Measurements from ENCODE around the gene SLC4A7. TPM values are rescaled to one million over a fixed set of nuclear protein-coding genes. Genes with fewer than 3 reads are reported as not detected.

SLC4A7 gene
- polyA plus RNA-seq, 1 donor (not counting 4 experiments of a cell fraction or from before 2014, with no cell fraction given): 28.5 TPM

DNA sequence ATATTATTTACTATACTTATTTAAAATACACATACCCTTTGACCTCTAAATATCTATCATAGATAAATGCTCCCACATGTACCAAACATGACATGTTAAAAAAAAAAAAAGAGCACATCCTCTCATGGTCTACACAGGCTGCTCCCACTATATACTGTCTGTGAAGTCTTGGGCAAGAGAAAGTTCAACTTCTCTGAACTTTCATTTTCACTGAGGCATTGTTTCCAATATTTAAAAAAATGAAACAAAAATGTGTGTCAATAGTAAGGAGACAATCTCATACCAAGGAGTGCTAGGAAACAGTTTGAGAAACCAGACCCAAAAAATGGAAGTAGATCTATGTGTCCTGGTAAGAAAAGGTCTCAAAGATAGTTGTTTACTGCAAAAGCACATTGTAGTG lies 29.3 kb downstream of the SLC4A7 start:
- H4K20me1 ChIP-seq (ENCODE audit: control insufficient read depth, extremely low read depth, insufficient read depth, low read length): no peaks in the 10 kb centered on the region
- no peaks in the 10 kb centered on the region for H3K4me1 ChIP-seq (ENCODE audit: control insufficient read depth, extremely low read depth, insufficient read depth, low read length)
- TF ChIP-seq, protein P1, sequence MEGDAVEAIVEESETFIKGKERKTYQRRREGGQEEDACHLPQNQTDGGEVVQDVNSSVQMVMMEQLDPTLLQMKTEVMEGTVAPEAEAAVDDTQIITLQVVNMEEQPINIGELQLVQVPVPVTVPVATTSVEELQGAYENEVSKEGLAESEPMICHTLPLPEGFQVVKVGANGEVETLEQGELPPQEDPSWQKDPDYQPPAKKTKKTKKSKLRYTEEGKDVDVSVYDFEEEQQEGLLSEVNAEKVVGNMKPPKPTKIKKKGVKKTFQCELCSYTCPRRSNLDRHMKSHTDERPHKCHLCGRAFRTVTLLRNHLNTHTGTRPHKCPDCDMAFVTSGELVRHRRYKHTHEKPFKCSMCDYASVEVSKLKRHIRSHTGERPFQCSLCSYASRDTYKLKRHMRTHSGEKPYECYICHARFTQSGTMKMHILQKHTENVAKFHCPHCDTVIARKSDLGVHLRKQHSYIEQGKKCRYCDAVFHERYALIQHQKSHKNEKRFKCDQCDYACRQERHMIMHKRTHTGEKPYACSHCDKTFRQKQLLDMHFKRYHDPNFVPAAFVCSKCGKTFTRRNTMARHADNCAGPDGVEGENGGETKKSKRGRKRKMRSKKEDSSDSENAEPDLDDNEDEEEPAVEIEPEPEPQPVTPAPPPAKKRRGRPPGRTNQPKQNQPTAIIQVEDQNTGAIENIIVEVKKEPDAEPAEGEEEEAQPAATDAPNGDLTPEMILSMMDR (optimal IDR thresholded peaks at IDR 0.05 in 1 of 3, IDR thresholded peaks at IDR 0.05 in 1 of 3, conservative IDR thresholded peaks at IDR 0.05 in 1 of 3; ENCODE audit: extremely low read depth in 1 of 3, insufficient read depth in 2 of 3, low read length in 3 of 3): no peak
- no peak for TF ChIP-seq EZH2 (IDR thresholded peaks at IDR 0.05; ENCODE audit: low read length)
- FAIRE-seq (no peak), DNase-seq (ENCODE audit: low read depth, low spot score) (no peak)
- dilution Hi-C loops (cut with MboI; ENCODE audit: extremely low pct_ligation_motif_present, low sequenced_read_pairs): no loop called here
- H3K27ac ChIP-seq (ENCODE audit: control insufficient read depth, insufficient read depth, low read length): no peak overlapping the region
- no peaks in the 10 kb centered on the region for H3K36me3 ChIP-seq (ENCODE audit: control insufficient read depth in 2 of 2, extremely low read depth in 1 of 2, insufficient read depth in 2 of 2, low read length in 2 of 2)
- H3K4me2 ChIP-seq (ENCODE audit: control insufficient read depth, extremely low read depth, insufficient read depth, low read depth, low read length): no peak overlapping the region
- peaks cover 57% of the 10 kb centered on the region for H3K79me2 ChIP-seq (ENCODE audit: control insufficient read depth, insufficient read depth, low read length)
- H3K4me3 ChIP-seq (ENCODE audit: control insufficient read depth in 2 of 3, extremely low read depth in 1 of 3, insufficient read depth in 2 of 3, low read depth in 1 of 3, low read length in 3 of 3): no peak overlapping the region
- H3K9me1 ChIP-seq (ENCODE audit: control insufficient read depth, extremely low read depth, insufficient read depth, low read length): no peaks in the 10 kb centered on the region
- no peaks in the 10 kb centered on the region for H3K27me3 ChIP-seq (ENCODE audit: control insufficient read depth, extremely low read depth, insufficient read depth, low read length)
- no peak overlapping the region for H3K9ac ChIP-seq (ENCODE audit: control insufficient read depth, extremely low read depth, insufficient read depth, low read length)
- H2AFZ ChIP-seq (ENCODE audit: control insufficient read depth, low read length): no peak overlapping the region
- H3K9me3 ChIP-seq (ENCODE audit: control insufficient read depth, low read depth, low read length): no peaks in the 10 kb centered on the region

DNA sequence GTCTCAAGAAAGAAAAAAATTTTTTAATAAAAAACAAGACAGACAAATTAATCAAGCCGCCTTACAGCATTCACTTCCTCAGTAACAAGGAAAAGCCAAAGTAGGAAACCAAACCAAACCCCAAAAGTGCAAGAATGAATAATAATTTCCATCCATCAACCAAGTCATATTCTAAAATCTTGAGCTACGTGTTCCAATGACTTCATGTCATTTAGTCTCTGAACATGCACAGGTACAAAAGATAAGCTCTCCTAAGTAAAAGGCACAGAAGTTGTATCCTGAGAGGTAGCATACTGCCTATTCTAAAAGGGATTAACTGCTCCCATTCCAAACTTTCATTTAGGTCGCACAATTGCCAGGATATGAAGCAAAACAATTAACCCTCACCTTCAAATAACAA lies 29.7 kb downstream of the SLC4A7 start:
- FAIRE-seq (no peak), DNase-seq (ENCODE audit: low read depth, low spot score) (no peak)
- no peak overlapping the region for H2AFZ ChIP-seq (ENCODE audit: control insufficient read depth, low read length)
- dilution Hi-C loops (cut with MboI; ENCODE audit: extremely low pct_ligation_motif_present, low sequenced_read_pairs): no loop called here
- H3K36me3 ChIP-seq (ENCODE audit: control insufficient read depth in 2 of 2, extremely low read depth in 1 of 2, insufficient read depth in 2 of 2, low read length in 2 of 2): no peaks in the 10 kb centered on the region
- H3K4me2 ChIP-seq (ENCODE audit: control insufficient read depth, extremely low read depth, insufficient read depth, low read depth, low read length): no peak overlapping the region
- no peak overlapping the region for H3K27ac ChIP-seq (ENCODE audit: control insufficient read depth, insufficient read depth, low read length)
- no peaks in the 10 kb centered on the region for H4K20me1 ChIP-seq (ENCODE audit: control insufficient read depth, extremely low read depth, insufficient read depth, low read length)
- H3K9me3 ChIP-seq (ENCODE audit: control insufficient read depth, low read depth, low read length): no peaks in the 10 kb centered on the region
- H3K4me1 ChIP-seq (ENCODE audit: control insufficient read depth, extremely low read depth, insufficient read depth, low read length): no peaks in the 10 kb centered on the region
- H3K9ac ChIP-seq (ENCODE audit: control insufficient read depth, extremely low read depth, insufficient read depth, low read length): no peak overlapping the region
- peaks cover 56% of the 10 kb centered on the region for H3K79me2 ChIP-seq (ENCODE audit: control insufficient read depth, insufficient read depth, low read length)
- no peaks in the 10 kb centered on the region for H3K9me1 ChIP-seq (ENCODE audit: control insufficient read depth, extremely low read depth, insufficient read depth, low read length)
- H3K27me3 ChIP-seq (ENCODE audit: control insufficient read depth, extremely low read depth, insufficient read depth, low read length): no peaks in the 10 kb centered on the region
- no peak overlapping the region for H3K4me3 ChIP-seq (ENCODE audit: control insufficient read depth in 2 of 3, extremely low read depth in 1 of 3, insufficient read depth in 2 of 3, low read depth in 1 of 3, low read length in 3 of 3)
- TF ChIP-seq EZH2 (IDR thresholded peaks at IDR 0.05; ENCODE audit: low read length): no peak

All from keratinocyte (primary cell).